GM19467 (cell line): ENCODE results near the gene CANX.
"Not testable (repeated sequence)": the region's sequence is repeated elsewhere in the genome, so short reads cannot be mapped to it uniquely, and the experiment has no call there.

Experiments
- ATAC-seq: cut with Tn5 transposase; IDR thresholded peaks from one replicate; pipeline ENCODE4 v1.9.1; 2021; ENCODE audit warnings: mild to moderate bottlenecking, moderate library complexity; ENCODE audit not compliant: unreplicated experiment

Gene CANX

GRCh38 chr5:179697993-179698934, 503 bp upstream of the CANX start:
- peak; percentile 93 for ATAC-seq

GRCh38 chr5:179699616-179700237, 960 bp downstream of the CANX start:
- ATAC-seq: no peak

- ATAC-seq: no peak
These were observed 1.7 kb downstream of the CANX start for GRCh38 chr5:179700401-179700918.

- ATAC-seq: no peak
These were observed 17.5 kb downstream of the CANX start for GRCh38 chr5:179716286-179716685.

GRCh38 chr5:179720222-179720621, 21.5 kb downstream of the CANX start:
- ATAC-seq: no peak

GRCh38 chr5:179724163-179724562, 25.4 kb downstream of the CANX start:
- no peak for ATAC-seq

- no peak for ATAC-seq
These were observed 28.3 kb downstream of the CANX start for GRCh38 chr5:179727106-179727505.

- ATAC-seq: no peak
These were observed 30.5 kb downstream of the CANX start for GRCh38 chr5:179729303-179729702.

- ATAC-seq: no peak
These were observed 31.0 kb downstream of the CANX start for GRCh38 chr5:179729727-179730126.

GRCh38 chr5:179730356-179730755, 31.6 kb downstream of the CANX start:
- no peak for ATAC-seq

GRCh38 chr5:179730852-179731251, 32.1 kb downstream of the CANX start:
- no peak for ATAC-seq

GRCh38 chr5:179731791-179732411, 33.1 kb downstream of the CANX start:
- peak; percentile 1 for ATAC-seq

- ATAC-seq: peak; percentile 97
These were observed 33.7 kb downstream of the CANX start, which contains the start of gene MAML1 for GRCh38 chr5:179732412-179732917. Gene MAML1, plus strand, starts transcription at chr5:179732822. Its CDS starts 291 bp downstream, at chr5:179733113.

GRCh38 chr5:179732918-179733771, 34.4 kb downstream of the CANX start:
- ATAC-seq: peak; percentile 31

- no peak for ATAC-seq
These were observed 35.0 kb downstream of the CANX start for GRCh38 chr5:179733772-179734126.

- ATAC-seq: no peak
These were observed 35.9 kb downstream of the CANX start for GRCh38 chr5:179734536-179735164.

GRCh38 chr5:179738742-179739141, 40.0 kb downstream of the CANX start:
- no peak for ATAC-seq

- not testable (repeated sequence) for ATAC-seq
These were observed 45.3 kb downstream of the CANX start for GRCh38 chr5:179744106-179744505.

GRCh38 chr5:179746872-179747271, 48.1 kb downstream of the CANX start:
- no peak for ATAC-seq

- ATAC-seq: no peak
These were observed 49.0 kb downstream of the CANX start for GRCh38 chr5:179747811-179748210.
